GM12878 (cell line): Measurements from ENCODE around the gene ZNF646.

Source experiments
- BACH1 ChIP-seq: fragments of 450-650 bp; IDR thresholded peaks from 2 replicates; pipeline ENCODE4 v1.6.1; 2017; ENCODE audit warnings: mild to moderate bottlenecking, borderline replicate concordance
- BCL11A ChIP-seq: IDR thresholded peaks from 2 replicates; pipeline ENCODE4 v1.6.1; 2011; ENCODE audit warnings: low read depth, low read length
- BRCA1 ChIP-seq: IDR thresholded peaks from 2 replicates; pipeline ENCODE4 v1.6.1; 2011; ENCODE audit warnings: low read depth, low read length, improper control_type of control experiment
- CTCF ChIP-seq, 3 experiments: IDR thresholded peaks in 2 of 3; conservative IDR thresholded peaks in 1 of 3; 2 replicates each; pipeline ENCODE4 v1.5.1; 2011; ENCODE audit warnings: low read depth in 3 of 3, low read length in 3 of 3, mild to moderate bottlenecking in 3 of 3, control low read depth in 2 of 3, moderate library complexity in 2 of 3, inconsistent platforms in 1 of 3, mixed read lengths in 1 of 3; ENCODE audit not compliant: control insufficient read depth in 2 of 3, insufficient read depth in 1 of 3; ENCODE audit errors: extremely low read depth in 1 of 3
- HCFC1 ChIP-seq: fragments of 150-350 bp; IDR thresholded peaks from 2 replicates; pipeline ENCODE4 v1.6.1; 2014; ENCODE audit warnings: low read length
- IRF5 ChIP-seq: fragments of 450-650 bp; IDR thresholded peaks from 2 replicates; pipeline ENCODE4 v1.6.1; 2017; ENCODE audit warnings: borderline replicate concordance
- MYC ChIP-seq: IDR thresholded peaks from 2 replicates; pipeline ENCODE4 v1.6.1; 2011; ENCODE audit warnings: mild to moderate bottlenecking, low read length, moderate library complexity, inconsistent platforms; ENCODE audit not compliant: insufficient read depth, insufficient replicate concordance, insufficient read length, severe bottlenecking
- POLR2A ChIP-seq: IDR thresholded peaks from 2 replicates; pipeline ENCODE4 v1.6.1; 2011; ENCODE audit warnings: low read depth, mild to moderate bottlenecking, low read length
- RB1 ChIP-seq: fragments of 450-650 bp; formaldehyde crosslinking; IDR thresholded peaks from 2 replicates; pipeline ENCODE4 v1.6.1; 2017; ENCODE audit warnings: mild to moderate bottlenecking, borderline replicate concordance
- SMARCA5 ChIP-seq: fragments of 450-650 bp; IDR thresholded peaks from 2 replicates; pipeline ENCODE4 v1.6.1; 2017; ENCODE audit warnings: mild to moderate bottlenecking
- TCF3 ChIP-seq: IDR thresholded peaks from 2 replicates; pipeline ENCODE4 v1.6.1; 2012; ENCODE audit warnings: low read depth, mild to moderate bottlenecking, low read length, borderline replicate concordance; ENCODE audit not compliant: insufficient read depth
- YY1 ChIP-seq: IDR thresholded peaks from 2 replicates; pipeline ENCODE4 v1.6.1; 2011; ENCODE audit warnings: low read depth, mild to moderate bottlenecking, low read length

DNA sequence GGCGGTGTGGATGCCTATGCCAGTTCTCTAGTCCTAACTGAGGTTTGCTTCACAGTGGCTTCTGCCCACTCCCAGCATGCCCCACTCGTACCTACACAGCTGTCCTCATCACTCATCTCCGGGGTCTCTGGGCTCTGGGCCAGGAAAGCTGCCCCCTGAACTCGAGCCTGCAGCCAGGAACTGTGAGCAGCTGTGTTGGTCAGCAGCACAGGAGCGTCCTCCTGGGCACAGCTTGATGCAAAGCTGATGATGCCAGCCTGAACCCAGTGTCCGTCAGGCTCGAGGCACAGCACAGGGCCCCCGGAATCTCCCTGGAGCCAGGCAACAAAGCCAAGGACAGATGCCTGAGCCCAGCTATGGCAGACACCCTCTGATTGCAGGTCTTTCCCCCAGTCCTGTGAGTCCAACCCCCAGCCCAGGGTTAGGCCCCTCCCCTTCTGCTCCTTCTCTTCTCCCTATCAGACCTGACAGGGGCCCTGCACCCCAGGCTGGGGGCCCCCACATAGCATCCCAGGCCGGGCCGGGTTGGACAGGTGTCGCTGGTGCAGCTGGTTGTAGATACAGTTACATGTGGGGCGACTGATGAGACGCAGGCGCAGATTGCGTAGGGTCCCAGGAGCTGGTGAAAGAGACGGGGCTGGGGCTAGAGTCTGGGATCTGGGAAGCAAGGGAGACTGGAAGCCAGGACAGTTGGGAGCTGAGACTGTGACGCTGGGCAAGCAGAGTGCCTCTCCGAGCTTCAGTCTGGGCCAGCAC, 11.8 kb downstream of the ZNF646 start:
- no peak for TF ChIP-seq CTCF (IDR thresholded peaks at IDR 0.05 in 2 of 3, conservative IDR thresholded peaks at IDR 0.05 in 1 of 3; ENCODE audit: control insufficient read depth in 2 of 3, extremely low read depth in 1 of 3, insufficient read depth in 1 of 3, low read depth in 3 of 3, low read length in 3 of 3)
- no peak for TF ChIP-seq YY1
- TF ChIP-seq HCFC1, result no peak
- TF ChIP-seq BCL11A, result no peak
- no peak for TF ChIP-seq POLR2A
- TF ChIP-seq TCF3, result no peak
- TF ChIP-seq SMARCA5, result no peak
- TF ChIP-seq BRCA1, result no peak
- no peak for TF ChIP-seq IRF5
- TF ChIP-seq RB1, result no peak
- TF ChIP-seq BACH1, result no peak
- no peak for TF ChIP-seq MYC
